Retinal pigment epithelial cell (primary cell): ENCODE measurements around the gene CLSTN1.

Experiments
- DNase-seq: peaks from one replicate; pipeline ENCODE4 v3.0.0-alpha.2; 2010; ENCODE audit warnings: low read depth
- H3K4me3 ChIP-seq: 2 replicates; pipeline ENCODE4 v1.5.1; 2011; ENCODE audit warnings: mild to moderate bottlenecking, low read length, control low read depth, moderate library complexity
- CTCF ChIP-seq: conservative IDR thresholded peaks from 2 replicates; pipeline ENCODE4 v1.5.1; 2011; ENCODE audit warnings: low read depth, low read length, control low read depth, inconsistent platforms

The CLSTN1 gene

GRCh38 chr1:9711466-9712020 is 112.2 kb downstream of the CLSTN1 start:
- DNase-seq, result no peak
- no peak for TF ChIP-seq CTCF

DNA sequence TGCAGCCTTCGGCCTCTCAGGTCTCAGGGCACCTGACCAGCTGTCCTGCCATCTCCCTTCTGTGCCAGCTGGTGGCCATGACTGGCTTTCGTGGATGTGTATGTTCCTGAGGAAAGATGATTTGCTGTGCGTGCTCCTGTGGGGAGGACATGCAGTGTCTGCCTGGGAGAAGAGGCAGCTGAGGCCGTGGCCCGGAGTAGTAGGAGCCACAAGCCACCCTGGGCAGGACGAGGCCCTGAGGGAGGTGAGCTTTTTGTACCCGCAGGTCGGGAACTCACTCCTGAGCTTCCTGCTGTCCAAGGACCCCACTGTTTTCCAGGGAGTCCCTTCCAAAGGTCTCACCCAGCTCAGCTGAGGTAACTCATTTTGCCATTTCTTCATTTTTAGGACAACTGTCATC is 113.7 kb downstream of the CLSTN1 start:
- no peak overlapping the region for H3K4me3 ChIP-seq
- no peak for TF ChIP-seq CTCF
- no peak for DNase-seq

More at GRCh38 chr1:9711466-9712020, 112.2 kb downstream of the CLSTN1 start:
- no peak overlapping the region for H3K4me3 ChIP-seq

DNA sequence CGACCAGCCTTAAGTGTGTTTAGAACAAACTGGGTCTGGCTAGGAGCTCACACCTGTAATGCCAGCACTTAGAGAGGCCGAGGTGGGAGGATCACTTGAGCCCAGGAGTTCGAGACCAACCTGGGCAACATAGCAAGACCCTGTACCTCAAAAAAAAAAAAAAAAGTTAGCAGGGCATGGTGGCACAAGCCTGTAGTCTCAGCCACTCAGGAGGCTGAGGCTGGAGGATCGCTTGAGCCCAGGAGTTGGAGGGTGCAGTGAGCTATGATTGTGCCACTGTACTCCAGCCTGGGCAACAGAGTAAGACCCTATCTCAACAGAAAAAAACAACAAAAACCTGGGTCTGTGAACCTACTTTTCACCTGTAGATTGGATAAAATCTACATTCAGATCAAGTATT is 117.6 kb downstream of the CLSTN1 start:
- H3K4me3 ChIP-seq, result no peak overlapping the region
- no peak for DNase-seq
- TF ChIP-seq CTCF, result no peak

DNA sequence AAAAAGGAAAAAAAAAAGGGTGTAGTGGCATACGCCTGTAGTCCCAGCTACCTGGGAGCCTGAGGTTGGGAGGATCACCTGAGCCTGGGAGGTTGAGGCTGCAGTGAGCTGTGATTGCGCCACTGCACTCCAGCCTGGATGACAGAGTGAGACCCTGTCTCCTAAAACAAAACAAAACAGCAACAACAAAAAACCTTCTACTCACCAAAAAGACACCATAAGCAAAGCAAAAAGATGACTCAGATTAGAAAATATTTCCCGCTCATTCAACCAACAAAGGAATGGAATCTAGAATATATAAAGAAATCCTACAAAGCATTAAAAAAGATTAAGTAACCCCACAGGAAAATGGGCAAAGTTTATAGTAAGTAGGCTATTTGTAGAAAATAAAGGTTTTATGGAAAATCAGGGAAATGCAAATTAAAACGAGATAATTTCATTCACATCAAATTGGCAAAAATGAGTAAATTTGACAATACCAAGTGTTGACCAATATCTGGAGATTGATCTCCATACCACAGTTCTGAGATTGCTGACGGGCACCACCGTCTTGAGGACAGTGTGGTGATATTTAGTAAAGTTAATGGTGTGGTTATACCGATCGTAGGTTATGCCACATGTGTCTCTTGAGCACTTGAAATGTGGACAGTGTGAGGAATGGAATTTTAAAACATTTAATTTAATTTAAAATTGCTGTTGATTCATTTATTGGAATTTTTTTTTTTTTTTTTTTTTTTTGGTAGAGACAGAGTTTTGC is 118.2 kb downstream of the CLSTN1 start:
- no peak overlapping the region for H3K4me3 ChIP-seq
- no peak for DNase-seq
- TF ChIP-seq CTCF, result no peak

- no peak for DNase-seq
- TF ChIP-seq CTCF, result no peak
- H3K4me3 ChIP-seq, result no peak overlapping the region
Observed at GRCh38 chr1:9703681-9704080, 120.1 kb downstream of the CLSTN1 start.

DNA sequence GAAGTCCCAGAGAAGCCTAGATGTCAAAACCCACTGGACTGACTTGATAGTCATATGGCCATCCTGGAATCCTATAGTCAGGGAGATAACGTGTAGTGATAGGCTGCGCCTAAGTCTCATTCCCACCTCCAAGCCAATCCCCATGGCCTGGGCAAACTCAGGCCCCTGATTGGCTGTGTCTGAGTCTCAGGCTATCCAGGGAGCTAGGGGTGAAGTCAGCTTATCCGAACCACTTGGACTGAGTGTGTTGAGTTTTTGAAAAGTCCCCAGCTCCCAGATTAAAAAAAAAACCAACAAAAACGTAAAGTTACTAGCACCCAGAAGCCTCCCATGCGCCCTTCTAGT is 120.6 kb downstream of the CLSTN1 start:
- no peak overlapping the region for H3K4me3 ChIP-seq
- no peak for TF ChIP-seq CTCF
- DNase-seq, result no peak

DNA sequence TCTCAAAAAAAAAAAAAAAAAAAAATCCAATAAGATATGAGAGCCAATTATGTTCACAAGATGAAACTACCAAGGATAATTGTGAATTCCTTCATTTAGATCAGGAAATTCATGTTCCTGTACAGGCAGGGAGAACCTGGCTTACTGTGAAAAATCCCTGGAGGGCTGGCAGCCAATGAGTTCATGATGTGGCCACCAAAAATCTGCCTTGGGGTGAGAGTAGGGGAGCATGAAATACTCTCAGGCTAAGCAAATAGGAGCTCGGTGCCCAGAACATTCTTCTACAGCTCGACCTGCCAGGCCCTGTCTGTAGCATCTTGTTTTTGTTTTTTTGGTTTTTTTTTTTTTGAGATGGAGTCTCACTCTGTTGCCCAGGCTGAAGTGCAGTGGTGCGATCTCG is 122.1 kb downstream of the CLSTN1 start:
- no peak overlapping the region for H3K4me3 ChIP-seq
- no peak for TF ChIP-seq CTCF
- DNase-seq, result no peak
